Bronchial epithelial cell (primary cell): ENCODE results near the gene MATK. TPM values are rescaled to one million over a fixed set of nuclear protein-coding genes. Genes with fewer than 3 reads are reported as not detected.
A peak's percentile ranks its signal among the peaks of the same experiment; 100 is the strongest.
"Not testable (repeated sequence)": the region's sequence is repeated elsewhere in the genome, so short reads cannot be mapped to it uniquely, and the experiment has no call there.

Experiments used
- DNase-seq: peaks from one replicate; pipeline ENCODE4 v3.0.0-alpha.2; 2010; ENCODE audit warnings: low read depth
- FAIRE-seq: peaks from 2 replicates; lab custom pipeline; 2011; peaks lifted over from hg19 to GRCh38; lab: Jason Lieb, UNC
- H3K27me3 ChIP-seq: 2 replicates; pipeline ENCODE4 v1.5.1; 2011; ENCODE audit warnings: low read length; ENCODE audit not compliant: control insufficient read depth, insufficient read depth
- H3K36me3 ChIP-seq: 2 replicates; pipeline ENCODE4 v1.5.1; 2011; ENCODE audit warnings: low read length; ENCODE audit not compliant: control insufficient read depth, insufficient read depth
- H3K4me3 ChIP-seq: 2 replicates; pipeline ENCODE4 v1.5.1; 2011; ENCODE audit warnings: mild to moderate bottlenecking, low read depth, low read length, control low read depth
- total RNA-seq: library from RNA; depleted of rRNA; stranded (reverse); fragments of >200 nt; gene quantifications from 2 replicates; pipeline ENCODE4 v1.2.1, GENCODE V29; 2014
- TF ChIP-seq, protein P1 (sequence below): IDR thresholded peaks from 2 replicates; pipeline ENCODE4 v1.5.1; 2011; ENCODE audit warnings: mild to moderate bottlenecking, moderate library complexity, low read length, control low read depth, inconsistent platforms; ENCODE audit not compliant: insufficient read depth, severe bottlenecking

MATK gene
- total RNA-seq, 1 donor from 2014 or later: not detected

DNA sequence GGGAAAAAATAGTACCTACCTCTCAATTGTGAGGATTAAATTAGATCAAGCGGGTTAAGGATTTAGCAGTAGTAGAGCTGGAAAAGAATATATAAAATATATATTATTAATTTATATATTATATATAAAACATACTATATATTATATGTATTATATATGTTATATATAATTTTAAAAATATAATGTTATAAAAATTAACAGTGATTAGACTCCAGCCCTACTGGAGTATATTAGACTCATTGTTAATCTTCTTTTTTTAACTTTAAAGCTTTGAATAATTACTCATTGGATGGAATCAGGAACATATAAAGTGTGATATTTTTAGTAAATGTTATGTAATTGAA, 24.1 kb downstream of the MATK start:
- TF ChIP-seq, protein P1, sequence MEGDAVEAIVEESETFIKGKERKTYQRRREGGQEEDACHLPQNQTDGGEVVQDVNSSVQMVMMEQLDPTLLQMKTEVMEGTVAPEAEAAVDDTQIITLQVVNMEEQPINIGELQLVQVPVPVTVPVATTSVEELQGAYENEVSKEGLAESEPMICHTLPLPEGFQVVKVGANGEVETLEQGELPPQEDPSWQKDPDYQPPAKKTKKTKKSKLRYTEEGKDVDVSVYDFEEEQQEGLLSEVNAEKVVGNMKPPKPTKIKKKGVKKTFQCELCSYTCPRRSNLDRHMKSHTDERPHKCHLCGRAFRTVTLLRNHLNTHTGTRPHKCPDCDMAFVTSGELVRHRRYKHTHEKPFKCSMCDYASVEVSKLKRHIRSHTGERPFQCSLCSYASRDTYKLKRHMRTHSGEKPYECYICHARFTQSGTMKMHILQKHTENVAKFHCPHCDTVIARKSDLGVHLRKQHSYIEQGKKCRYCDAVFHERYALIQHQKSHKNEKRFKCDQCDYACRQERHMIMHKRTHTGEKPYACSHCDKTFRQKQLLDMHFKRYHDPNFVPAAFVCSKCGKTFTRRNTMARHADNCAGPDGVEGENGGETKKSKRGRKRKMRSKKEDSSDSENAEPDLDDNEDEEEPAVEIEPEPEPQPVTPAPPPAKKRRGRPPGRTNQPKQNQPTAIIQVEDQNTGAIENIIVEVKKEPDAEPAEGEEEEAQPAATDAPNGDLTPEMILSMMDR: no peak
- DNase-seq (no peak), FAIRE-seq (no peak)
- H3K27me3 ChIP-seq: no peaks in the 10 kb centered on the region
- peaks cover 14% of the 10 kb centered on the region for H3K36me3 ChIP-seq
- H3K4me3 ChIP-seq: no peak overlapping the region

DNA sequence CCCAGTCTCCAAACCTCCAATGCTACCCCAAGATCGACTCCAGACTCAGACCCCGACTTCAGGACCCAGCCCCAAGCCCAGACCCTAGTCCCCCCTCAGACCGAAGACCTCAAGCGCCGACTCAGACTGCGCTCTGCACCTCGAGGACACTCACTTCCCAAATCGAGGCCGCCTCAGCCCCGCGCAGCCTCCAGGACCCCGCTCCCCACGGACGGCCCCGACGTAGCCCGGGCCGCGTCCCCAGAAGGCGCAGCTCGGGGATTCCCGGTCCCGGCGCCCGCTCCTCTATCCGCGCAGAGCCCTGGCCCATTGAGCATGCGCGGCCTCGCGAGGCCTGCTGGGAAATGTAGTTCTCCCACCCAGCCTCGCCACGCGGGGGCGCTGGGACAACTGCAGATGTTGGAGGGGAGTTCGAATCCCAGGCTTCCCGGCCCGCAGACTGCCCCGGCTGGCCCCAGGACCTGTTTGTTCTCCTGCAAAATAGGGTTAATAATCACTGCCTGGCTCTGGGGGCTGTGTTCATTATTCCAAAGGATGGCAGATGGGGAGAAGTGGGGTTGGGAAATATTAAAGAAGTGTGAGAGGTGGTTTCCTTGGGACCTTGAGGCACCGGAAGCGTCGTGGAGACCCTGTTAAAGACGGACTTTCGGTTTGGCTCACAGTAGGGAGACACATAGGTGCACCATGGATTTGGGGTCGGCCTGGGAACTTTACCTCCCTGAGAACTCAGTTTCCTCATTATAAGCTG, 24.6 kb downstream of the MATK start, which contains the start of gene APBA3:
Gene APBA3 (minus strand): TSS at position 311 of the 748 bp plus-strand sequence. CDS start 1,428 bp downstream, outside the sequence.
- TF ChIP-seq, protein P1: peak; percentile 85
- peak within 1 kb of the TSS; percentile 99 for H3K4me3 ChIP-seq
- DNase-seq (peak; percentile 76), FAIRE-seq (no peak)
- H3K27me3 ChIP-seq: no peaks in the 10 kb centered on the region
- H3K36me3 ChIP-seq: peaks cover 10% of the 10 kb centered on the region

DNA sequence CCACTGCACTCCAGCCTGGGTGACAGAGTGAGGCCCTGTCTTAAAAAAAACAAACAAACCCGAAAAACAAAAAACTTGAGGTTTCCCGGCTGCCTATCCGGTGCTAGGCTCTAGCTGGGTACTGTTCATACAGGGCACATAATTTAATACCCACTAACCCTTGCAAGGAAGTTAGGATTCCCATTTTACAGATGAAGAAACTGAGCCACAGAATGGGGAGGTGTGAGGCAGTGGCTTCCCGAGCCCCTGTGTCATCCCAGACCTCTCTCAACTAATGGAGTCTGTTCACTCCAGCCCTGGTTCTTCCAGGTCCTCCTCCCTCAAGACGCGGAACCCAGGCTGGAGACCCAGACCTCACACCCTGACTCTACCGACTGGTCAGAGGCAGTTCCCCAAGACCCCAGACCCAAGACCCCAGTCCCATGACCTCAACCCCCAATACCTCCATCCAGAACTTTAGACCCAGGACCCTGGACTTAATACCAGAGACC, 25.3 kb downstream of the MATK start:
- FAIRE-seq (no peak), DNase-seq (no peak)
- Histone ChIP-seq H3K4me3 (peak overlapping the region; percentile 99), H3K36me3 (peaks cover 8% of the 10 kb centered on the region), H3K27me3 (no peaks in the 10 kb centered on the region)
- TF ChIP-seq, protein P1: no peak

DNA sequence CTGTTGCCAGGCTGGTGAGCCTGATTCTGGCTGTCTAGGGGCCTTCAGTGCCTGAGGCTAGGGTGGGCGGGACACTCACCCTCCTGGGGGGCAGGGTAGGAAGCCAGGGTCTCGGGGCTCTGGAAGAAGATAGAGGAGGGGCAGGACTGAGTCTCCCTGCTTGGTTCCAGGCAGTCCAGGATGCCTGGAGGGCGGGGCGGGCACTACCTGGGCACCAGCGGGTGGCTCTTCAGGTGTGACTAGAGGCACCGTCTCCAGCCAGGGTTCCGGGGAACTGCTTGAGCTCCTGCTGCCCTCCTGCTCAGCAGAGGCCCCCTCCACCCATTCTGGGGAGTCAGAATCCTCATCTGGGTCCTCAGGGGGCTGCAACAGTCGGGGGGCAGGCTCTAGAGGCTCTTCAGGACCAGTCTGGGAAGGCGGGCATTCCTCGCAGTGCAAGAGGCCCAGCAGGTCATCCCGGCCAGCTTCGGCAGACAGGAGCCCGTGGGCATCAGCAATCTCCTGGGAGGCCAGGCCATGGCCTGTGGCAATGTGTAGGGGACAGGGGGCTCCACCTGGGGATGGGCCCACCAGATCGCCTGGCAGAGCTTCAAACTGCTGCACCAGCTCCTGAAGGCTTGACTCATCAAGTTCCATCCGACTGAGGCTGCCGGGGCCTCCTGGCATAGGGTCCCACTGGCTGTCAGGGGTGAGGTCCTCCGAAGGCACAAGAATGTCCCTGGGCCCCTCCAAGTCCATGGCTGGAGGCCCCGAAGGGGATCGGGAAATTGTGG, 26.5 kb downstream of the MATK start:
- Histone ChIP-seq H3K4me3 (no peak overlapping the region), H3K27me3 (no peaks in the 10 kb centered on the region), H3K36me3 (peaks cover 4% of the 10 kb centered on the region)
- FAIRE-seq: no peak
- TF ChIP-seq, protein P1: no peak
- DNase-seq: no peak

DNA sequence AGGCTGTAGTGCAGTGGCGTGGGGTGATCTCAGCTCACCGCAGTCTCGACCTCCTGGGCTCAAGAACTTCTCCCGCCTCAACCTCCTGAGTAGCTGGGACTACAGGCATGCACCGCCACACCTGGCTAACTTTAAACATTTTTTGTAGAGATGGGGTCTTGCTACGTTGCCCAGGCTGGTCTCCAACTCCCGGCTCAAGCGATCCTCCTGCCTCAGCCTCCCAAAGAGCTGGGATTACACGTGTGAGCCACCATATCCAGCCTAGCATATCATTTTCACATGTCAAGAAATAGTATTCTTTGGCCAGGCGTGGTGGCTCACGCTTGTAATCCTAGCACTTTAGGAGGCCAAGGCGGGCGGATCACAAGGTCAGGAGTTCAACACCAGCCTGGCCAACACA, 27.9 kb downstream of the MATK start:
- not testable (repeated sequence) for DNase-seq, H3K36me3 ChIP-seq, FAIRE-seq, H3K4me3 ChIP-seq, H3K27me3 ChIP-seq

DNA sequence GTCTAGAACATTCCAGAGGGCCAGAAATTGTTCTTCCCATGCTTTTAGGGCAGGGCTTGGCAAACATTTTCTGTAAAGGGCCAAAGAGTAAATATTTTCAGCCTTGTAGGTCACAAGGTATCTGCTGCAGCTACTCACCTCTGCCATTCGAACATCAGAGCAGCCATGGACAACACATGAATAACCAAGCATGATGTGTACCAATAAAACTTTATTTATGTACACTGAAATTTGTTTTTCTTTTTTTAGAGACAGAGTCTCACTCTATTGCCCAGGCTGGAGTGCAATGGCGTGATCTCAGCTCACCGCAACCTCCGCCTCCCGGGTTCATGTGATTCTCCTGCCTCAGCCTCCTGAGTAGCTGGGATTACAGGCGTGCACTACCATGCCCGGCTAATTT, 28.5 kb downstream of the MATK start:
- not testable (repeated sequence) for H3K36me3 ChIP-seq, DNase-seq, H3K27me3 ChIP-seq, FAIRE-seq, H3K4me3 ChIP-seq
